Measurements from ENCODE around the gene NDUFV1.

NDUFV1 gene

DNA sequence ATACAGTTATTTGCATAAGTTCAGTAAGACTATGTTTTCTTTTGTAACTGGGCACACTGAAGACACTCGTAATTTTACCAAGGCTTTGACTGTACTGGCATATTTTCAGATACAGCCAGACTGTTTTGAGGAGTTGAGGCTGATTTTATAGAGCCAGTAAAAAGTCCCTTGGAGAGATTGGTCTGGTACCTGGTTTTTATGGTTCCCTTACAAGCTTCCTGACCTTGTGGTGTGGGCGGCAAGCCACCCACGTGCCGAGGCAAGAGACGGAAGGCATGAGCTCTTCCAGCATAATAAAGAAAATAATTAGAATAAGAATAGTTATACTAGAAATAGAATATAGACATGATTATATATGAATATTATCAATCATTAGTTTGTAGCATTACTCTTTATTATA lies 34.4 kb upstream of the NDUFV1 start:
- Histone ChIP-seq H2AFZ (ENCODE audit: low read depth, low read length) (no peak overlapping the region), H3K36me3 (ENCODE audit: insufficient read depth, low read length) (no peaks in the 10 kb centered on the region)
- no peak for TF ChIP-seq EZH2 (IDR thresholded peaks at IDR 0.05; ENCODE audit: borderline replicate concordance, low read depth, low read length, severe bottlenecking)
- TF ChIP-seq, protein P1, sequence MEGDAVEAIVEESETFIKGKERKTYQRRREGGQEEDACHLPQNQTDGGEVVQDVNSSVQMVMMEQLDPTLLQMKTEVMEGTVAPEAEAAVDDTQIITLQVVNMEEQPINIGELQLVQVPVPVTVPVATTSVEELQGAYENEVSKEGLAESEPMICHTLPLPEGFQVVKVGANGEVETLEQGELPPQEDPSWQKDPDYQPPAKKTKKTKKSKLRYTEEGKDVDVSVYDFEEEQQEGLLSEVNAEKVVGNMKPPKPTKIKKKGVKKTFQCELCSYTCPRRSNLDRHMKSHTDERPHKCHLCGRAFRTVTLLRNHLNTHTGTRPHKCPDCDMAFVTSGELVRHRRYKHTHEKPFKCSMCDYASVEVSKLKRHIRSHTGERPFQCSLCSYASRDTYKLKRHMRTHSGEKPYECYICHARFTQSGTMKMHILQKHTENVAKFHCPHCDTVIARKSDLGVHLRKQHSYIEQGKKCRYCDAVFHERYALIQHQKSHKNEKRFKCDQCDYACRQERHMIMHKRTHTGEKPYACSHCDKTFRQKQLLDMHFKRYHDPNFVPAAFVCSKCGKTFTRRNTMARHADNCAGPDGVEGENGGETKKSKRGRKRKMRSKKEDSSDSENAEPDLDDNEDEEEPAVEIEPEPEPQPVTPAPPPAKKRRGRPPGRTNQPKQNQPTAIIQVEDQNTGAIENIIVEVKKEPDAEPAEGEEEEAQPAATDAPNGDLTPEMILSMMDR (IDR thresholded peaks at IDR 0.05; ENCODE audit: borderline replicate concordance, extremely low read depth, low read length, poor library complexity, severe bottlenecking), result no peak

DNA sequence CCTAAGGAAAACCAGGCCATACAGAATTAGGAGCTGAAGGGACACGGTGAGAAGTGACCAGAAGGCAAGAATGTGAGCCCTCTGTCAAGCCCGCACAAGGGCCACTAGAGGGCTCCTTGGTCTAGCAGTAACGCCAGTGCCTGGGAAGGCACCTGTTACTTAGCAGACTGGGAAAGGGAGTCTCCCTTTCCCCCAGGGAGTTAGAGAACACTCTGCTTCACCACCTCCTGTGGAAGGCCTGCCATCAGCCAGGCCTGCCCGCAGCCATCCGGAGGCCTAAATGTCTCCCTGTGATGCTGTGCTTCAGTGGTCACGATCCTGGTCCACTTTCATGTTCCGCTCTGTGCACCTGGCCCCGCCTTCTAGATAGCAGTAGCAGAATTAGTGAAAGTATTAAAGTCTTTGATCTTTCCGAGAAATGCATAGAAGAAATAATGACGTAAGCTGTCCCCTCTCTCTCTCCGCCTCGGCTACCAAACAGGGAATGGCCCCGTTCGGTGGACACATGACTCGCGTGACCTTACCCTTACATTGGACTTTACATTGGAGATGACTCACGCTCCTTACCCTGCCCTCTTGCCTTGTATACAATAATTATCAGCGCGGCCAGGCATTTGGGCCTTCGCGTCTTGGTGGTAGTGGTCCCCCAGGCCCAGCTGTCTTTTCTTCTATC lies 33.9 kb upstream of the NDUFV1 start:
- ATAC-seq (ENCODE audit: insufficient read depth, low read depth) (0 out of 3 replicates have a peak, but pooled peaks have one; percentile 49), DNase-seq (peak; percentile 43)
- no peaks in the 10 kb centered on the region for H3K36me3 ChIP-seq (ENCODE audit: insufficient read depth, low read length)
- H3K4me1 ChIP-seq (ENCODE audit: insufficient read depth, low read length), result no peaks in the 10 kb centered on the region
- TF ChIP-seq EZH2 (IDR thresholded peaks at IDR 0.05; ENCODE audit: borderline replicate concordance, low read depth, low read length, severe bottlenecking), result no peak
- TF ChIP-seq, protein P1 (IDR thresholded peaks at IDR 0.05; ENCODE audit: borderline replicate concordance, extremely low read depth, low read length, poor library complexity, severe bottlenecking), result peak; percentile 69
- H3K27me3 ChIP-seq (ENCODE audit: insufficient read depth, low read length, poor library complexity), result no peaks in the 10 kb centered on the region
- no peak overlapping the region for H3K4me3 ChIP-seq (ENCODE audit: low read depth in 1 of 2, low read length in 2 of 2)
- no peak overlapping the region for H3K4me2 ChIP-seq (ENCODE audit: insufficient read depth, low read length)
- no peaks in the 10 kb centered on the region for H4K20me1 ChIP-seq (ENCODE audit: insufficient read depth, low read length)
- no peaks in the 10 kb centered on the region for H3K9me3 ChIP-seq (ENCODE audit: insufficient read depth, low read length, severe bottlenecking)
- H3K27ac ChIP-seq (ENCODE audit: low read length), result no peak overlapping the region
- H2AFZ ChIP-seq (ENCODE audit: low read depth, low read length), result no peak overlapping the region
- H3K79me2 ChIP-seq (ENCODE audit: insufficient read depth, low read length), result no peaks in the 10 kb centered on the region
- no peak overlapping the region for H3K9ac ChIP-seq (ENCODE audit: low read depth, low read length)

More for the DNA sequence above, 34.4 kb upstream of the NDUFV1 start:
- Histone ChIP-seq H4K20me1 (ENCODE audit: insufficient read depth, low read length) (no peaks in the 10 kb centered on the region), H3K9me3 (ENCODE audit: insufficient read depth, low read length, severe bottlenecking) (no peaks in the 10 kb centered on the region), H3K4me1 (ENCODE audit: insufficient read depth, low read length) (no peaks in the 10 kb centered on the region), H3K9ac (ENCODE audit: low read depth, low read length) (no peak overlapping the region), H3K27ac (ENCODE audit: low read length) (no peak overlapping the region), H3K79me2 (ENCODE audit: insufficient read depth, low read length) (no peaks in the 10 kb centered on the region), H3K4me2 (ENCODE audit: insufficient read depth, low read length) (no peak overlapping the region), H3K27me3 (ENCODE audit: insufficient read depth, low read length, poor library complexity) (no peaks in the 10 kb centered on the region), H3K4me3 (ENCODE audit: low read depth in 1 of 2, low read length in 2 of 2) (no peak overlapping the region)
- ATAC-seq (ENCODE audit: insufficient read depth, low read depth) (no peak), DNase-seq (no peak)

DNA sequence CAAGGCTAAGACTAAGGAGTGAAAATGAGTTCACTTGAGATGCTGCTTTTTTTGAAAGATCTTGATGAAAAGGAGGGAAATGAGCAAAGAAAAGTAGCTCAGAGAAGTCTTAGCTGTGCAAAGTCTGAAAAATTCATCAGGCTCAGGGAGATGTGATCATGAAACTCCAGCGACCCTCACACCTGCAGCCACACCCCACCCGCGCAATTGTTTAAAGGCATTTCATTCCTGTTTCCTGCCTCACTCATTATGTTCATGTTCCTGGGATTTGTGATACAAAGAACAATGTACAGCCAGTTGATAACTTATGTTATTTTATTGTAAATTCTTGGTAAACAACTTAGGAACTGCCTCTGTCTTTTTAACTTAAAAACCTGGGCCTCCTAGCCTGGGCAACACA lies 31.8 kb upstream of the NDUFV1 start:
- Histone ChIP-seq H3K27ac (ENCODE audit: low read length) (no peak overlapping the region), H3K79me2 (ENCODE audit: insufficient read depth, low read length) (no peaks in the 10 kb centered on the region), H3K4me2 (ENCODE audit: insufficient read depth, low read length) (no peak overlapping the region), H2AFZ (ENCODE audit: low read depth, low read length) (no peak overlapping the region), H3K27me3 (ENCODE audit: insufficient read depth, low read length, poor library complexity) (peaks cover 5% of the 10 kb centered on the region), H3K4me3 (ENCODE audit: low read depth in 1 of 2, low read length in 2 of 2) (no peak overlapping the region), H4K20me1 (ENCODE audit: insufficient read depth, low read length) (no peaks in the 10 kb centered on the region), H3K9ac (ENCODE audit: low read depth, low read length) (no peak overlapping the region), H3K9me3 (ENCODE audit: insufficient read depth, low read length, severe bottlenecking) (no peaks in the 10 kb centered on the region), H3K4me1 (ENCODE audit: insufficient read depth, low read length) (0 out of 2 replicates have a peak, but pooled peaks cover 4% of the 10 kb centered on the region), H3K36me3 (ENCODE audit: insufficient read depth, low read length) (no peaks in the 10 kb centered on the region)
- DNase-seq (no peak), ATAC-seq (ENCODE audit: insufficient read depth, low read depth) (no peak)
- no peak for TF ChIP-seq EZH2 (IDR thresholded peaks at IDR 0.05; ENCODE audit: borderline replicate concordance, low read depth, low read length, severe bottlenecking)
- TF ChIP-seq, protein P1 (IDR thresholded peaks at IDR 0.05; ENCODE audit: borderline replicate concordance, extremely low read depth, low read length, poor library complexity, severe bottlenecking), result no peak

All from DND-41 (cell line).